C4-2B (cell line): ENCODE data around the gene TXNRD1.

Experiments
- CTCF ChIP-seq: fragments of 450-650 bp; conservative IDR thresholded peaks from 2 replicates; pipeline ENCODE4 v1.5.1; 2017; ENCODE audit warnings: mild to moderate bottlenecking
- ZFX ChIP-seq: fragments of 450-650 bp; IDR thresholded peaks from 2 replicates; pipeline ENCODE4 v1.6.1; 2017

- no peak for TF ChIP-seq CTCF
- no peak for TF ChIP-seq ZFX
Observed at GRCh38 chr12:104226672-104227071, 11.1 kb downstream of the TXNRD1 start.
